Endometrial microvascular endothelial cells (primary cell): ENCODE measurements around the gene SFI1. TPM values are rescaled to one million over a fixed set of nuclear protein-coding genes. Genes with fewer than 3 reads are reported as not detected.
"Not testable (repeated sequence)": the region's sequence is repeated elsewhere in the genome, so short reads cannot be mapped to it uniquely, and the experiment has no call there.

Experiments used
- in situ Hi-C: cut with HindIII; loops from 2 replicates; pipeline ENCODE4 v1.10.0; 2017; ENCODE audit warnings: low sequenced_read_pairs, low pct_unique_long_range_greater_than_20kb; ENCODE audit errors: inconsistent ontology term
- total RNA-seq: library from RNA; depleted of rRNA; stranded (reverse); fragments of >200 nt; gene quantifications from one replicate; pipeline ENCODE4 v1.2.3, GENCODE V29; 2015; ENCODE audit errors: inconsistent ontology term

The SFI1 gene
- total RNA-seq, 1 donor from 2014 or later: 20.3 TPM

- in situ Hi-C loops: no loop called here
Measured at GRCh38 chr22:31579835-31580242, 83.5 kb downstream of the SFI1 start.

DNA sequence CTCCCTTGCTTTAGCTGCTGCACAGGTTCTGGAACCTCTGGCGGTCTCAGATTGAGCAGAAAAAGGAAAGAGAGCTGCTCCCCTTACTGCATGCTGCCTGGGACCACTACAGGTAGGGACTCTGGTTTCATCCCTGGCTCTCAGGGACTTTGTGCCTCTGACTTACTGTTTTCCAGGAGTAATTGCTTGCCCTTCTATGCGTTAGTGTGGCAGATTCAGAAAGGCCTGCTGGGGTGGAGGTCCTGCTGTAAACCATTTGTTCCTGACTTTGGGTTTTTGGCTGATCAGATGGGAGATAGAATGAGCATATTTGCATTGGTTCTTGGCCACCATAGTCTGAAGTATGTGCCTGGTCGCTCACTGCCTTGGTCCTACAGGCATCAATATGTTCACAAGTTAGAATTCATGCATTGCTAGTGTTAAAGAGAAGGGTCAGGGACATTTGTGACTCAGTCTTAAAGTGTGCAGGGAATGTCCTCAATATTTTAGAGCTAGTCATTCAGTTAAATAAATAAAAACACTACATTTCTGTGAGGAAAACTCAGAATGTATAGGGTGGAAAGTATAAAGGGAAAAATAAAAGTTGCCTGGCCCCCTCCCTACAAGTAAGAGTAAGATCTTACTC is 87.6 kb downstream of the SFI1 start:
- in situ Hi-C loops: no loop called here

DNA sequence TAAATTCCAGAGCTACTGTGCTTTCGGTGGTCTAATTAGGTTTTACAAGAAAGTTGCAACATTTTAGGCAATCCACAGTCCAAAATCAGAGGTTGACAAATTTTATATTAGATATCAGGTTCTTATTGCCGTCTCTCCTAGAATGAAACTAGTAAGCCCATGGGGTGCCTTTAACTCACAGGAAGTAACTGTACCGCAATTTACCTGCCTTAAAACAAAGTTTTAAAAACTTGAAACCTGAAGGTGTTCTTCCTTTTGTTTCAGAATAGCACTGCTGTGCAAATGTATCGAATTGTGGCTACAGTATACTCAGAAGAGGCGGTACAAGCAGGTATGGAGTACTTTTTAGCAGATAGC is 88.4 kb downstream of the SFI1 start:
- in situ Hi-C loops: no loop called here

DNA sequence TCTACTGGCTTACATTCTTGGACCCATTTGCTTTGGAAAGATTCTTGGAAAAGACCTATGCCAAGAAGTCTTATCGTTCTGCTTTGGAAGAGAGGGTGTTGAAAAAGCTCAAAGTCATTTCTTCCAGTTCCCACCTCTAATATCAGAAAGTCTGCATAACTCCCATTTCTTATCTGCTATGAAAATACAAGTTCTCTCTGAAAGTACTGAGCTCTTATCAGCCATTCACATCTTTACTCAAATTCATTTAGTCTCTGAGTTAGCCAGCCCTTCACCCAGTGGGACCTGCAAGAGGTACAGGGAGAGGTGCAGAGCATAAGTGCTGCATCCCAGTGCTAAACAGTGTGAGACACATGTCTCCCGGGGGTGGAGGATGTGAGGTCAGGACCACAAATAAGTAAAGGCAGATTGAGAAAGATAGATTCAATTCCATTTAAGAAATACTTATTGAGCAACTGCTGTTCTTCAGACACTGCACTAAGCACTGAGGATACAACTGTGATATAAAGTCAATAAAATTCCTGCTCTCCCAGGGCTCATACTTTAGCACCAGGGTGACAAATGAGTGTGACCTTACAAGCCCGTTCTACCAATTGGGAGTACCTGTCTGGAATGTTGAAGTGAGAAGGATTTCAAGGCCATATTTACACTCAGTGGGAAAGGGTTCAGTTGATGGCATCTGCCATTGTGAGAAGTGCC is 89.0 kb downstream of the SFI1 start:
- in situ Hi-C loops: no loop called here

GRCh38 chr22:31586137-31586920 is 90.0 kb downstream of the SFI1 start:
- in situ Hi-C loops: no loop called here

DNA sequence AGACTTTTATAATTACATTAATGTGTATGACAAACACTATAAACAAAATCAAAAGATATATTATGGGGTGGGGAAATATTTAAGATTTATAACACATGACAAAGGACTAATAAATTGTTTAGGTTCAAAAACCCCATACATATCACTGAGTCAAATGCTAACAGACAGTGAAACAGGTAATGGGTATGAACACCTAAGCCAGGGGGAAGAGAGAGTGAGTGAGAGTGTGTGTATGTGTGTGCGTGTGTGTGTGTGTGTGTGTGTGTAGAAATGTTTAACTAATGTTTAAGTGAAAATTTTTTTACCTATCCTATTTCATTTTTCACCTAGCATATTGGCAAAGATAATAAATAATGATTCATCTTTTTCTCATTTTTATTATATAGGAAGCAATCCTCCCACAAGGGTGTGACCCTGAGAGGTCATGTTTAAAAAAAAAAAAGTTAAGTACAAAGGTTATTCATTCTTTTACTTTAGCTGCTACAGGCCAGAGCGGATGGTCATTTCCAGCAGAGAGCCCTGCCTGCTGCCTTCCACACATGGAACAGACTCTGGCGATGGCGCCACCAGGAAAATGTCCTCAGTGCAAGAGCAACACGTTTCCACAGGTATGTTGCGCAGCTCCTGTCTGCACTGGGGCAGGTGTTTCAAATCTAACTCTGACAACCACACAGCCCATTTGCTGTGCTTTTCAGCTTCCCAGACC is 92.8 kb downstream of the SFI1 start:
- in situ Hi-C loops: no loop called here

DNA sequence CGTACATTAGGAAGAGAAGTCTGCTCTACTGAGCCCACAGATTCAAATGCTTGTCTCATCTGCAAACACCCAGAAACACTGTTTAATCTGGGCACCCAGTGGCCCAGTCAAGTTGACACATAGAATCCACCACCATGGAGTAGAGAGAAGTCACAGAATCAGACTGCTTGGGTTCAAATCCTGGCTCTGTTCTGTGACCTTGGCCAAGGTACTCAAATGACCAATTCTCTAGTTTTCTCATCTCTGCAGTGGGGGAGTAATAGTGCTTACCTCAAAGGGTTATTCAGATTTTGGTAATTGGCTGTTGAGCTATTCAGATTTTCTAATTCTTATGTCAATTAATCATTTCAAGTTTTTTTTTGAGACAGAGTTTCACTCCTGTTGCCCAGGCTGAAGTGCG is 93.8 kb downstream of the SFI1 start:
- in situ Hi-C loops: not testable (repeated sequence)

GRCh38 chr22:31595271-31595670 is 98.9 kb downstream of the SFI1 start:
- in situ Hi-C loops: no loop called here

GRCh38 chr22:31602259-31602952 is 106.1 kb downstream of the SFI1 start:
- in situ Hi-C loops: no loop called here

DNA sequence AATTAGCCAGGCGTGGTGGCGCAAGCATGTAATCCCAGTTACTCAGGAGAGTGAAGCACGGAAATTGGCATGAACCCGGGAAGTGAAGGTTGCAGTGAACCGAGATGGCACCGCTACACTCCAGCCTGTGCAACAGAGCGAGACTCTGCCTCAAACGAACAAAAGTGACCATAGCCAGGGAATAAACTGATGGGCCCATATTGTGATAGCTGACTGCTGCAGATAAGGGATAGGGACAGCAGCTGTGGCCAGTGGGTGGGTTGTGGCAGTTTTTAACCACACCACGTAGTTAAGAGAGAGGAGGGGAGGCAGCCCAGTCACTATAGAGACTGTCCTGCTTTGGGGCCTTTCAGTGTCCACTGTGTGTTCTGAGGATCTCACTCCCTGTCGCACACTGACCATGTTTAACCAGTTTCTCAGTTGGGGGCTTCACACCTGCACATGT is 106.8 kb downstream of the SFI1 start:
- in situ Hi-C loops: no loop called here

DNA sequence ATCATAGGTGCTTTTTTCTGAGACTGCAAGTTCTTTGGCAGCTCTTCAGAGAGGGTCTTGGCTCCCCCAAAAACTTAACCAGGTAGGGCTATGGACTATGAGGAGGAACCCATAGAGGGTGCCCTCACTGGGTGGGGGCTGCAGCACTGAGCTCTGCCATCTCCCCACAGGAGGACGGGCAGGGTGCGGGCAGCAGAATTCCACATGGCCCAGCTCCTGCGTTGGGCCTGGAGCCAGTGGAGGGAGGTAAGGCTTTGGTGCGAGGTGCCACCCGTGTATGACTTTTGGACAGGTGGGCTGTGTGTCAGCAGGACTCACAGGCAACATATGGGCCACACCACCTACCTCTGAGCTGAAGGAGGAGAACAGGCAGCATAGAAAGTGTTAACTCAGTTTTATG is 107.2 kb downstream of the SFI1 start:
- in situ Hi-C loops: no loop called here

DNA sequence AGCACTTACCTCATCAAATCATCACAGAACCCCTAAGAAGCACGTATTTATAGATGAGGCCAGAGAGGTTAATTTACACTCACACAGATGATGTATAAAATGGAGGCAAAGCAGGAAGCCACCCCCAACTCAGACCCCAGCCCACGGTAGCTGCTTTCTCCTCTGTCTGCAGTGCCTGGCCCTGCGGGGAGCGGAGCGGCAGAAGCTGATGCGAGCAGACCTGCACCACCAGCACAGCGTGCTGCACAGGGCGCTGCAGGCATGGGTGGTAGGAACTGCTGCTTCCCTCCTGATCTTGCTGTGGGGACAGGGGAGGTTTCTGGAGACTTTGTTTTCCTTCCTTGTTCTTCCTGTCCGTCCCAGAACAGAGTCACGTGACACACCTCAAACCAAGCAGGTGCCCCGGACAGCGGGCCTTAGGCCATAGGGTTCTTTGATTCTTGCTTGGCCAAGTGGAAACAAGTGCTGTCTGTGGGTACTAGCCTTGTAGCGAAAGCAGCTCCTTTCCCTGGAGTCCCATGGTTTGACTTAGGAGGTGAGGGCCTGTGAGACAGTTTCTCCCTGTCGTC is 107.9 kb downstream of the SFI1 start:
- in situ Hi-C loops: no loop called here

GRCh38 chr22:31604746-31605705 is 108.7 kb downstream of the SFI1 start:
- in situ Hi-C loops: no loop called here

- in situ Hi-C loops: no loop called here
Measured at GRCh38 chr22:31605851-31606585, 109.7 kb downstream of the SFI1 start.

- in situ Hi-C loops: no loop called here
Measured at GRCh38 chr22:31607696-31608095, 111.4 kb downstream of the SFI1 start.

GRCh38 chr22:31609716-31610115 is 113.4 kb downstream of the SFI1 start:
- in situ Hi-C loops: no loop called here

GRCh38 chr22:31610611-31611010 is 114.3 kb downstream of the SFI1 start:
- in situ Hi-C loops: no loop called here
